Transverse colon (tissue), 4 donors: ENCODE measurements around the gene ZG16.

Experiments used
- EP300 ChIP-seq: sonication (generic); formaldehyde crosslinking; IDR thresholded peaks from one replicate; pipeline ENCODE4 v1.6.1; 2017; ENCODE audit warnings: antibody characterized with exemption, low read depth
- POLR2A ChIP-seq: fragments of 450-650 bp; IDR thresholded peaks from one replicate; pipeline ENCODE4 v1.6.1; 2016; ENCODE audit warnings: antibody characterized with exemption, mild to moderate bottlenecking, moderate library complexity
- POLR2AphosphoS5 ChIP-seq, 3 donors: sonication (generic); formaldehyde crosslinking; IDR thresholded peaks; one replicate each; pipeline ENCODE4 v1.6.1; 2016; ENCODE audit warnings: antibody characterized with exemption in 3 of 3
- TF ChIP-seq, protein P1 (sequence below), 5 experiments: fragments of 200-600 bp in 3 of 5; fragments of 450-650 bp in 2 of 5; sonication (generic) in 3 of 5; IDR thresholded peaks; 1 replicate in 2 of 5; 2 replicates in 3 of 5; pipeline ENCODE4 v1.5.1; 2016 to 2017; ENCODE audit warnings: antibody characterized with exemption in 5 of 5, inconsistent platforms in 3 of 5, mild to moderate bottlenecking in 2 of 5, moderate library complexity in 1 of 5

DNA sequence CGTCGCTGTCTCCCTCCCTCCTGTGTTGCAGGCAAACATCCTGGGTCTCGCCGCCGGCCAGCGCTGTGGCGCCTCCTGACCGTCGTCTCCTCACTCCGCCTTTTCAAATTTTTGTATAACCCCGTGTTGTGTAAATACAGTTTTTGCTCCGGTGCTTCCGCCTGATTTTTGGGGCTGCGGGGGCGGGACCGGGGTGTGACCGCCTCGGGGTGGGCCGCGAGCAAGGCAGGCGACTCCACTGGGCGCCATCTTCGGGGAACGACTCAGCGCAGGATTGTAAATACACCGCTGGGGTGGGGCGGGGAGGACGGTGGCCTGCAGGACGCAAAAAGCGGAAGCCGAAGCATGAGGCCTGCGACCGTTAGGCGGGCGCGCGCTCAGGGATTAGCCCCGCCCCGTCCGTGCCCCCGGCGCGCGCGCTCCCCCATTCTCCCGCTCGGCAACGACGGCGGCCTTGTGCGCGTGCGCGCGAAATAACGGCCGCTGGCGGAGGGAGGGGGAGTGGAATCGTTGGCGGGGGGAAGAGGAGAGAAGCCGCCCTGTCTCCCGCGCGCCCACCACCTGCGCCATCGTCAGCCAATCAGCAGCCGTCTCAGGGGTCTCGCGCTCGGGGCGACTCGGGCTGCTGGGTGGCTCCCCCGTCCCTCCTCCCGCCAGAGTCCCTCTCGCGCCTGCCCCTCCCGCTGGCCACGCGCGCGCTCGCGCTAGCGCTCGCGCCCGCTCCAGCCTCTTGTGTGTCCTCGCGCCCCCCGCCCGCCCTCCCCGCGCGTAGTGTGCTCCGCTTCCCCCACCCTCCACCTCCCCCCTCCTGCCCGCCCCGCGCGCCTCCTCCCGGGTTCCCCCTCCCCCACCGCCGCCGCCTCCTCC lies 27.4 kb downstream of the ZG16 start:
- TF ChIP-seq, protein P1, sequence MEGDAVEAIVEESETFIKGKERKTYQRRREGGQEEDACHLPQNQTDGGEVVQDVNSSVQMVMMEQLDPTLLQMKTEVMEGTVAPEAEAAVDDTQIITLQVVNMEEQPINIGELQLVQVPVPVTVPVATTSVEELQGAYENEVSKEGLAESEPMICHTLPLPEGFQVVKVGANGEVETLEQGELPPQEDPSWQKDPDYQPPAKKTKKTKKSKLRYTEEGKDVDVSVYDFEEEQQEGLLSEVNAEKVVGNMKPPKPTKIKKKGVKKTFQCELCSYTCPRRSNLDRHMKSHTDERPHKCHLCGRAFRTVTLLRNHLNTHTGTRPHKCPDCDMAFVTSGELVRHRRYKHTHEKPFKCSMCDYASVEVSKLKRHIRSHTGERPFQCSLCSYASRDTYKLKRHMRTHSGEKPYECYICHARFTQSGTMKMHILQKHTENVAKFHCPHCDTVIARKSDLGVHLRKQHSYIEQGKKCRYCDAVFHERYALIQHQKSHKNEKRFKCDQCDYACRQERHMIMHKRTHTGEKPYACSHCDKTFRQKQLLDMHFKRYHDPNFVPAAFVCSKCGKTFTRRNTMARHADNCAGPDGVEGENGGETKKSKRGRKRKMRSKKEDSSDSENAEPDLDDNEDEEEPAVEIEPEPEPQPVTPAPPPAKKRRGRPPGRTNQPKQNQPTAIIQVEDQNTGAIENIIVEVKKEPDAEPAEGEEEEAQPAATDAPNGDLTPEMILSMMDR (IDR thresholded peaks at IDR 0.05) = peak in 1 of 5 experiments; percentile 28
- peak; percentile 96 to 99 (median 98) for TF ChIP-seq POLR2AphosphoS5 (IDR thresholded peaks at IDR 0.05)
- peak; percentile 96 for TF ChIP-seq POLR2A
- peak; percentile 81 for TF ChIP-seq EP300
